22Rv1 (cell line): ENCODE measurements around the gene NSD1.

Source experiments
- H3K27ac ChIP-seq: fragments of 450-650 bp; 2 replicates; pipeline ENCODE4 v1.5.1; 2017
- CTCF ChIP-seq: fragments of 450-650 bp; IDR thresholded peaks from 2 replicates; pipeline ENCODE4 v1.5.1; 2017; ENCODE audit warnings: mild to moderate bottlenecking
- ZFX ChIP-seq: fragments of 450-650 bp; IDR thresholded peaks from 2 replicates; pipeline ENCODE4 v1.6.1; 2017; ENCODE audit warnings: antibody characterized with exemption, borderline replicate concordance

Gene NSD1

GRCh38 chr5:177293819-177294581 lies 160.4 kb downstream of the NSD1 start:
- TF ChIP-seq ZFX (no peak), CTCF (no peak)
- H3K27ac ChIP-seq = no peak overlapping the region

- TF ChIP-seq CTCF (no peak), ZFX (no peak)
- no peak overlapping the region for H3K27ac ChIP-seq
These were observed 161.1 kb downstream of the NSD1 start for GRCh38 chr5:177294632-177295031.

GRCh38 chr5:177295924-177296323 lies 162.4 kb downstream of the NSD1 start:
- 0 out of 2 replicates have a peak overlapping the region, but pooled peaks have one; percentile 30 for H3K27ac ChIP-seq
- no peak for TF ChIP-seq CTCF
- TF ChIP-seq ZFX = no peak

GRCh38 chr5:177296581-177296980 lies 163.0 kb downstream of the NSD1 start:
- peak overlapping the region; percentile 30; the same call in 1 of the 2 replicates for H3K27ac ChIP-seq
- TF ChIP-seq ZFX (no peak), CTCF (no peak)

GRCh38 chr5:177297922-177298321 lies 164.3 kb downstream of the NSD1 start:
- H3K27ac ChIP-seq = 0 out of 2 replicates have a peak overlapping the region, but pooled peaks have one; percentile 85
- TF ChIP-seq ZFX = no peak
- TF ChIP-seq CTCF = no peak

GRCh38 chr5:177299697-177300096 lies 166.1 kb downstream of the NSD1 start:
- TF ChIP-seq CTCF (no peak), ZFX (no peak)
- H3K27ac ChIP-seq = peak overlapping the region; percentile 85

GRCh38 chr5:177300236-177300880 lies 166.8 kb downstream of the NSD1 start:
- peak overlapping the region; percentile 85 for H3K27ac ChIP-seq
- TF ChIP-seq ZFX (no peak), CTCF (no peak)
